ENCODE measurements around the gene ZDHHC3. TPM values are rescaled to one million over a fixed set of nuclear protein-coding genes. Genes with fewer than 3 reads are reported as not detected.

ZDHHC3 gene
- total and polyA plus RNA-seq, 12 donors: 30.1 to 148 (median 95.8) TPM

DNA sequence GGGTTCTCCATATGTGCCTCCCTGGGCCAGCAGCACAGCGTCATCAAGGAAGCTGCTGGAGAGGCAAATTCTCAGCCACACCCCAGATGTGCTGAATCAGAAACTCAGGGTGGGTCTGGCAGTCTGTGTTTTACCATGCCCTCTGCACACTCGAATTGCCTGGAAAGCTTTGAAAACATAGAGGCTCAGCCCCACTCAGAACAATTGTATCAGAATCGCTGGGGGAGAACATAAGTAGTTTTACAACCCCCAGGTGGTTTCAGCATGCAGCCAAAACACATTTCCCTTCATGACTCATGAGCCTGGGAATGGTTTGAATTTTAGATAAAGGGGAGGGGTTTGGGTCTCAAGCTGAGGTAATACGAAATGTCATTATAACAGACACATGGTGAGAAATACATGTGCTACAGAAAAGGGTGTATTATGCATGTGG, 92.0 kb downstream of the ZDHHC3 start:
- intact Hi-C loops (cut with DNase I): no loop called here
- peaks cover 6% of the 10 kb centered on the region for H3K27me3 ChIP-seq
- whole genome bisulfite sequencing, 4 donors: 53 to 66% (median 62%) methylated on average over 3 to 4 of the region's 4 CpGs
- DNase-seq: no peak
- no peaks in the 10 kb centered on the region for H3K36me3 ChIP-seq (replicated peaks in 1 of 2)
- H3K27ac ChIP-seq: no peak overlapping the region
- no peaks in the 10 kb centered on the region for H3K4me1 ChIP-seq (replicated peaks in 1 of 2)
- TF ChIP-seq POLR2A (IDR thresholded peaks at IDR 0.05): no peak
- TF ChIP-seq, protein P1, sequence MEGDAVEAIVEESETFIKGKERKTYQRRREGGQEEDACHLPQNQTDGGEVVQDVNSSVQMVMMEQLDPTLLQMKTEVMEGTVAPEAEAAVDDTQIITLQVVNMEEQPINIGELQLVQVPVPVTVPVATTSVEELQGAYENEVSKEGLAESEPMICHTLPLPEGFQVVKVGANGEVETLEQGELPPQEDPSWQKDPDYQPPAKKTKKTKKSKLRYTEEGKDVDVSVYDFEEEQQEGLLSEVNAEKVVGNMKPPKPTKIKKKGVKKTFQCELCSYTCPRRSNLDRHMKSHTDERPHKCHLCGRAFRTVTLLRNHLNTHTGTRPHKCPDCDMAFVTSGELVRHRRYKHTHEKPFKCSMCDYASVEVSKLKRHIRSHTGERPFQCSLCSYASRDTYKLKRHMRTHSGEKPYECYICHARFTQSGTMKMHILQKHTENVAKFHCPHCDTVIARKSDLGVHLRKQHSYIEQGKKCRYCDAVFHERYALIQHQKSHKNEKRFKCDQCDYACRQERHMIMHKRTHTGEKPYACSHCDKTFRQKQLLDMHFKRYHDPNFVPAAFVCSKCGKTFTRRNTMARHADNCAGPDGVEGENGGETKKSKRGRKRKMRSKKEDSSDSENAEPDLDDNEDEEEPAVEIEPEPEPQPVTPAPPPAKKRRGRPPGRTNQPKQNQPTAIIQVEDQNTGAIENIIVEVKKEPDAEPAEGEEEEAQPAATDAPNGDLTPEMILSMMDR (IDR thresholded peaks at IDR 0.05): no peak
- no peaks in the 10 kb centered on the region for H3K9me3 ChIP-seq (replicated peaks in 1 of 3)
- no peak overlapping the region for H3K4me3 ChIP-seq

DNA sequence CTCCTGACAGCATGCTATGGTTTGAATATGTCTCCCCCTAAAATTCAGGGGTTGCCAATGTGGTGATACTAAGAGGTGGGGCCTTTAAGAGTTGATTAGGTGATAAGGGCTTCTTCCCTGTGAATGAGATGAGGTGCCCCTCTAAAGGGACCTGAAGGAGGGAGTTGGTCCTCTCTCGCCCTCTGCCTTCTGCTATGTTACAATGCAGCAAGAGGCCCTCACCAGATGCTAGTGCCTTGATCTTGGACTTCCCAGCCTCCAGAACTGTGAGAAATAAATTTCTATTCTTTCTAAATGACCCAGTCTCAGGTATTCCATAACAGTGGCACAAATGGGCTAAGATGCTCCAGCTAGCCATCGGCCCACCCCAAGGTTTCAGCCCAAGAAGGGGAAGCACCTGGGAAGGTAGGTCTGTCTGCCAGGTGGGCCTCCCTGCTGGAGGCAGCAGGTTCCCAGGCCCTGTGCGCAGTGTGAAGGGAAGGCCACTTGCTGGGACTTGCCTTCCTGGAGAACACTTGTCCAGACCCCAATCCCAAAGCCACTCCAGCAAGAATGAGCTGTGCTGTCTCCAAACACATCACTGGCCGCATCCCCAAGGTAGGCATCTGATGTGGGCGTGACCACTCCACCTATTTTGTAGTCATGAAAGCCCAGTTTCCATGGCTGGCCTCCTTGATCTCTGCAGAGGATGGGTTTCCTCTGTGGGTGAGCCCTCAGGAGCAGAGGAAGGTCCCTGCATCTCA, 92.6 kb downstream of the ZDHHC3 start:
- Histone ChIP-seq H3K9me3 (replicated peaks in 1 of 3) (no peaks in the 10 kb centered on the region), H3K4me1 (replicated peaks in 1 of 2) (no peaks in the 10 kb centered on the region), H3K27me3 (peaks cover 6% of the 10 kb centered on the region), H3K4me3 (no peak overlapping the region), H3K27ac (no peak overlapping the region), H3K36me3 (replicated peaks in 1 of 2) (no peaks in the 10 kb centered on the region)
- TF ChIP-seq, protein P1 (IDR thresholded peaks at IDR 0.05): no peak
- no peak for TF ChIP-seq POLR2A (IDR thresholded peaks at IDR 0.05)
- intact Hi-C loops (cut with DNase I): no loop called here
- no peak for DNase-seq
- WGBS, 4 donors: 89 to 97% (median 90%) methylated on average over 4 to 5 of the region's 5 CpGs

DNA sequence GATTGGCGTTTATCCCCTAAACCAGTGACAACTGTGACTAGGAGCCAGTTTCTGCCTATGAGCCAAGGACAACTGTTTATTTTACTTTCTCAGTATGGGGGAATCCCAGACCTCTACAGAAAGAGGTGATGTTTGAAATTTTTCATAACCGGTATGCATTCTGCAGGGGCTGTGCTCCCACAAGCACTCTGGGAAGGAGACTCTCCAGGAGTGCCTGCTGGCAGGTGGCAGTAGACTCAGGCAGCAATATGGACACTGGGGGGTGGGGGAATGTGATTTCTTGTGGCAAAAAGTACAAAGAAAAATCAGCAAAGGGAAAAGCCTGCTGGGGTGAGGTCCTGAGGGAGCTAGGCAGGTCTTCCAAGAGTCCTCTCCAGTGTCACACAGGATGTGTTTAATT, 95.7 kb downstream of the ZDHHC3 start:
- WGBS, 4 donors: 36 to 85% (median 71%) methylated on average over 2 of the region's 2 CpGs
- intact Hi-C loops (cut with DNase I): no loop called here
- Histone ChIP-seq H3K9me3 (replicated peaks in 1 of 3) (no peaks in the 10 kb centered on the region), H3K27me3 (peaks cover 6% of the 10 kb centered on the region), H3K36me3 (replicated peaks in 1 of 2) (no peaks in the 10 kb centered on the region), H3K4me3 (no peak overlapping the region), H3K27ac (no peak overlapping the region), H3K4me1 (replicated peaks in 1 of 2) (no peaks in the 10 kb centered on the region)
- TF ChIP-seq, protein P1 (IDR thresholded peaks at IDR 0.05): no peak
- TF ChIP-seq POLR2A (IDR thresholded peaks at IDR 0.05): no peak
- DNase-seq: no peak

DNA sequence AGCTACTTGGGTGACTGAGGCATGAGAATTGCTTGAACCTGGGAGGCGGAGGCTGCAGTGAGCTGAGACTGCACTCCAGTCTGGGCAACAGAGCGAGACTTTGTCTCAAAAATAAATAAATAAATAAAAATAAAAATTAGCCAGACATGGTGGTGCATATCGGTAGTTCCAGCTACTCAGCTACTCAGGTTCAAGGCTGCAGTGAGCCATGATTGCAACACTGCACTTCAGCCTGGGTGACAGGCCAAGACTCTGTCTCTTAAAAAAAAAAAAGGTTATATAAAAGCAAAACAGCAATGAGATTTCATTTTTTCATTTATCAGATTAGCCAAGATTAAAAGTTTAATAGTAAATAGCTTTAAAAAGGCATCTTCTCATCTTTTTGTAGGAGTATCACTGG, 98.6 kb downstream of the ZDHHC3 start:
- DNase-seq: peak in 6 of 7 donors; percentile 29 to 62 (median 47)
- no peak overlapping the region for H3K27ac ChIP-seq
- no peaks in the 10 kb centered on the region for H3K9me3 ChIP-seq (replicated peaks in 1 of 3)
- H3K36me3 ChIP-seq (replicated peaks in 1 of 2): no peaks in the 10 kb centered on the region
- 72 to 78% (median 75%) methylated on average over 3 of the region's 3 CpGs for WGBS, 4 donors
- intact Hi-C loops (cut with DNase I): no loop called here
- no peak overlapping the region for H3K4me3 ChIP-seq
- TF ChIP-seq, protein P1 (IDR thresholded peaks at IDR 0.05): no peak
- TF ChIP-seq POLR2A (IDR thresholded peaks at IDR 0.05): no peak
- no peaks in the 10 kb centered on the region for H3K27me3 ChIP-seq
- no peaks in the 10 kb centered on the region for H3K4me1 ChIP-seq (replicated peaks in 1 of 2)

All from adrenal gland (tissue), 12 donors.